HL-60 (cell line): ENCODE results near the gene TNFAIP8.

Source experiments
- DNase-seq, 2 experiments: peaks; one replicate each; pipeline ENCODE4 v3.0.0-alpha.2; 2010 to 2020; ENCODE audit warnings: low read depth in 1 of 2, low spot score in 1 of 2
- H3K27ac ChIP-seq: fragments of 250-450 bp; sonication (Bioruptor Pico); replicated peaks from 2 replicates; pipeline ENCODE4 v1.5.1; 2020; ENCODE audit warnings: mild to moderate bottlenecking, moderate library complexity
- H3K27me3 ChIP-seq: fragments of 250-450 bp; sonication (Bioruptor Pico); 2 replicates; pipeline ENCODE4 v1.5.1; 2021; ENCODE audit warnings: mild to moderate bottlenecking, moderate library complexity; ENCODE audit not compliant: insufficient read depth, poor library complexity, severe bottlenecking
- H3K4me3 ChIP-seq: replicated peaks from 2 replicates; pipeline ENCODE4 v1.5.1; 2011; ENCODE audit warnings: mild to moderate bottlenecking, control low read depth, low read length; ENCODE audit not compliant: insufficient read depth
- CTCF ChIP-seq: IDR thresholded peaks from one replicate; pipeline ENCODE4 v1.5.1; 2011; ENCODE audit warnings: low read length, control low read depth, inconsistent platforms; ENCODE audit not compliant: insufficient read depth
- GABPA ChIP-seq: IDR thresholded peaks from 2 replicates; pipeline ENCODE4 v1.6.1; 2012; ENCODE audit warnings: low read depth
- POLR2AphosphoS5 ChIP-seq: IDR thresholded peaks from 2 replicates; pipeline ENCODE4 v1.6.1; 2012; ENCODE audit warnings: low read depth
- REST ChIP-seq: IDR thresholded peaks from 2 replicates; pipeline ENCODE4 v1.6.1; 2012; ENCODE audit warnings: low read depth; ENCODE audit not compliant: insufficient replicate concordance
- SPI1 ChIP-seq: IDR thresholded peaks from 2 replicates; pipeline ENCODE4 v1.6.1; 2012; ENCODE audit warnings: low read depth, mild to moderate bottlenecking, borderline replicate concordance

Gene TNFAIP8

GRCh38 chr5:119316906-119317305 lies 38.9 kb upstream of the TNFAIP8 start:
- peak overlapping the region; percentile 50; the same call in 1 of the 2 replicates for H3K27ac ChIP-seq
- H3K4me3 ChIP-seq, result no peak overlapping the region
- no peaks in the 10 kb centered on the region for H3K27me3 ChIP-seq
- no peak for DNase-seq
- no peak for TF ChIP-seq REST
- no peak for TF ChIP-seq SPI1
- TF ChIP-seq POLR2AphosphoS5, result no peak
- no peak for TF ChIP-seq CTCF
- no peak for TF ChIP-seq GABPA

- DNase-seq, result no peak
- Histone ChIP-seq H3K27ac (no peak overlapping the region), H3K27me3 (no peaks in the 10 kb centered on the region), H3K4me3 (no peak overlapping the region)
- TF ChIP-seq SPI1 (no peak), REST (no peak), POLR2AphosphoS5 (no peak), CTCF (no peak), GABPA (no peak)
Observed at GRCh38 chr5:119318256-119318894, 37.4 kb upstream of the TNFAIP8 start.

- Histone ChIP-seq H3K4me3 (no peak overlapping the region), H3K27me3 (no peaks in the 10 kb centered on the region), H3K27ac (peak overlapping the region; percentile 6; the same call in 1 of the 2 replicates)
- DNase-seq, result no peak
- TF ChIP-seq REST, result no peak
- no peak for TF ChIP-seq CTCF
- no peak for TF ChIP-seq POLR2AphosphoS5
- no peak for TF ChIP-seq GABPA
- no peak for TF ChIP-seq SPI1
Observed at GRCh38 chr5:119319401-119319800, 36.4 kb upstream of the TNFAIP8 start.
